DMS153 (cell line): ENCODE results near the gene CFAP74.
"Not testable (repeated sequence)": the region's sequence is repeated elsewhere in the genome, so short reads cannot be mapped to it uniquely, and the experiment has no call there.

ENCODE experiments used
- DNase-seq: peaks from one replicate; lab custom pipeline; 2025; lab: John Stamatoyannopoulos, UW

Gene CFAP74

GRCh38 chr1:1899266-1899966 lies 104.2 kb downstream of the CFAP74 start:
- no peak for DNase-seq

DNA sequence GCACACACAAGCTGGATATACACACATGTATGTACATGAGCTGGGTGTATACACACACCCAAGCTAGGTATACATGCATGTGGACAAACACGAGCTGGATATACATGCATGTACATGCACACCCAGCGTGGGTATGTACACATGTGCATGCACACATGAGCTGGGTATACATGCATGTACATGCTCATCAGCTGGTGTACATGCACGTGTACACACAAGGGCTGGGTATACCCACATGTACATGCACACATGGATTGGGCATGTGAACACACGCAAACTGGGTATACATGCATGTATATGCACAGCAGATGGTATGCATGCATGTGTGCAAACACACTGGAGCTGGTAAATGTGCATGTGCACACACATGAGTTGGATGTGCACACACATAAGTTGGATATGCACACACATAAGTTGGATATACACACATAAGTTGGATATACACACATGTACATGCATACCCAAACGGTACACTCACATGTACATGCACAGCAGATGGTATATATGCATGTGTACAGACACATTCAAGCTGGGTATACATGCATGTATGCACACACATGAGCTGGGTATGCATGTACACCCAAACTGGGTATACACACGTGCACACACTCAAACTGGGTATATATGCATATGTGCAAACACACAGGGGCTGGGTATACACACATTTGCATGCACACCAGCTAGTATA lies 105.2 kb downstream of the CFAP74 start:
- no peak for DNase-seq

GRCh38 chr1:1895456-1896336 lies 107.9 kb downstream of the CFAP74 start:
- DNase-seq, result no peak

GRCh38 chr1:1895060-1895418 lies 108.5 kb downstream of the CFAP74 start:
- no peak for DNase-seq

- DNase-seq, result peak; percentile 71
Observed at GRCh38 chr1:1894354-1895059, 109.1 kb downstream of the CFAP74 start.

GRCh38 chr1:1893997-1894353 lies 109.6 kb downstream of the CFAP74 start:
- no peak for DNase-seq

DNA sequence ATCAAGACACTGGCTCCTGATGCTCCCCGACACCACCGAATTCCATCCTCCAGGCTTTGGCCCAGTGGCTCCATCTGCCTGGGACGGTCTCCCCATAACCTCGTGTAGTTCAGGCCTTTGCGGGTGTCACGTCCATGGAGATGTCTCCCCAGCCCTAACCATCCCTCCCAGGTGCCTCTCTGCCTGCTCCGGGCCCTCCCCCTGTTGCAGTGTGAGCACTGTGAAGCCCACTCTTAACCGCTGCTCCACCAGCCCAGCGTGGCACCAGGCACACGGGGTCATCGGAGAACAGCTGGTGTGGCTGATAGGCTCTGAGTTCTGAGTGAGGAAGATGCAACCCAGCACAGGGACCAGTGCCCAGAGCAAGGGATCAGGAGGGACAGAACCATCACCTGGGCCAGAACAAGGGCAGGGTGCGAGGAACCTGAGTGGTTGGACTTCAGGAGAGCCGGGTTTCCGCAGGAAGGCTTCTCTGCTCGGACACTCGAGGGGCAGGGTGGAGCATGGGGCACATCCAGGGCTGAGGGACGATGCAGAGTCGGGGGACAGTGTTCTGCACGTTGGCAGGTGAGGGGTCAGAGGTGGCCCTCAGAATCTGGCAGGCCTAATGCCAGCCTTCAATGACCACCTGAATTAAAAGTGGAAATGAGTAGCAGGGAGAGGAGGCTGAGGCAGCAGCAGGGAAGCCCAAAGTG lies 110.1 kb downstream of the CFAP74 start:
- DNase-seq, result no peak

GRCh38 chr1:1892763-1893120 lies 110.8 kb downstream of the CFAP74 start:
- no peak for DNase-seq

DNA sequence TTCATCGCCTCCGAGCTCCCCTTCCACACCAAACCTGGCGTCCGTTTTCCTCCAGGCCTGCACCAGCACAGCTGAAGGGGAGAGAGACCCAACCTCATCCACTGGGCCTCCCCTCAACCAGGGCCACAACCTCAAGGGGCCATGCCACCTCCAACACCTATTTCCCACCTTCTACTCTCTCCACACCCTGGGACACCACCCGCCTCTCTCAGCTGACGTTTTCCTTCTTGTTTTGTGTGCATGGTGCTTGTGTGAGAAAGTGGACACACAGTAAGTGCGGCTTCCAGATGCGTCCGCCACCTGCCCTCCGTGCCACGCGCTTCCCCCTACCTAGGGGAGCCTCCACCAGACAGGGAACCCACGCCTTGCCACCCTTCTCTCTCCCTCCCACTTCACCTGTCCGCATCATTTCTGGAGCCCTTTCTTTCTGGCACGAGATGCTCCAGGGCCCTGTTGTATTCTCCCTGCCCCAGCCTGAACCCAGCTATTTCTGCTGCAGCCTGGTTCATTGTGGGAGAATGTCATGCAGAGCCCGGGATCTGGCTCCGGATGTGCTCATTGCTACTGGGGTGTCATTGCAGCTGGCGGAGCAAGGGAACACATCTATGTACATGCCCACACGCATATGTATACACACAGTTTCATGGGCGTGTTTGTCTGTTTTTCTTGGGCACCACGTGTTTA lies 111.4 kb downstream of the CFAP74 start:
- no peak for DNase-seq

GRCh38 chr1:1891349-1892078 lies 112.1 kb downstream of the CFAP74 start:
- peak; percentile 60 for DNase-seq

DNA sequence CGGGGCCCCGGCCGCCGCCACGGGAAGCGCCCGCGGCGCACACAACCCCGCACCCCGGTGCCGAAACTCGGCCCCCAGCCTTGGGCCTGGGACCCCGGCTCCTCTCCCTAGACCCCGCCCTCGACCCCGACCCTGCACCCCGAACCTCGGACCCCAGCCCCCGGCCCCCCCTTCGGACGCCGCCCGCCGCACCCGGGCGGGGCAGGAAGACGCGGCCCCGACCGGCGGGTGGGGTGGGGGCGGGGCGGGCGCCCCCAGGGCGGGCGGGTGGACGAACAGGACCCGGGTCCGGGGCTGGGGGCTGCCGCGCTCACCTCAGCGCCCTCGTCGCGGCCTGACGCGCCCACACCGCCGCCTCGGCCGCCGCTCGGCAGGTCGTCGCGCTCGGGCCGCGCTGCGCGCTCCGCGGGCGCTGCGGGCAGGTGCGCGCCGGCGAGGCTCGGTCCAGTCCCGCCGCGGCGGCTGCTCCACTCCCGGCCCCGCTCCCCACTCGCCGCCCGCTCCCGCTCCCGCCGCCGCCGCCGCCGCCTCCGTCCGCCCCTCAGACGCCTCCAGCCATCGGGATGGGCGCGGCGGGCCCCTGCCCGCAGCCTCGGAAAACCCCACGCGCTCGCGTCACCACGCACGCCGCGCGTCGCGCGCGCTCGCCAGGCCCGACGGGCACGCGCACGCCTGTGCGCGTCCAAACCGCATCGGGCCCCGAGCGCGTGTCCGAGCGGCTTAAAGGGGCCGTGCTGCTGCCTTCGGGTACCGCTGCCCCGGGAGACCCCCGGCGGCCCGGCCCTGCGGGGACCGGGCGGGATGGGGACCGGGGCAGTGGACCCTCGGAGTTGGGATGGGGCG lies 112.9 kb downstream of the CFAP74 start, which contains the start of gene GNB1:
GNB1 (minus strand) TSS at position 582 of the 843 bp plus-strand sequence. CDS start 65,634 bp downstream, outside the sequence.
- DNase-seq, result peak; percentile 90

- DNase-seq, result no peak
Observed at GRCh38 chr1:1889847-1890505, 113.6 kb downstream of the CFAP74 start.

DNA sequence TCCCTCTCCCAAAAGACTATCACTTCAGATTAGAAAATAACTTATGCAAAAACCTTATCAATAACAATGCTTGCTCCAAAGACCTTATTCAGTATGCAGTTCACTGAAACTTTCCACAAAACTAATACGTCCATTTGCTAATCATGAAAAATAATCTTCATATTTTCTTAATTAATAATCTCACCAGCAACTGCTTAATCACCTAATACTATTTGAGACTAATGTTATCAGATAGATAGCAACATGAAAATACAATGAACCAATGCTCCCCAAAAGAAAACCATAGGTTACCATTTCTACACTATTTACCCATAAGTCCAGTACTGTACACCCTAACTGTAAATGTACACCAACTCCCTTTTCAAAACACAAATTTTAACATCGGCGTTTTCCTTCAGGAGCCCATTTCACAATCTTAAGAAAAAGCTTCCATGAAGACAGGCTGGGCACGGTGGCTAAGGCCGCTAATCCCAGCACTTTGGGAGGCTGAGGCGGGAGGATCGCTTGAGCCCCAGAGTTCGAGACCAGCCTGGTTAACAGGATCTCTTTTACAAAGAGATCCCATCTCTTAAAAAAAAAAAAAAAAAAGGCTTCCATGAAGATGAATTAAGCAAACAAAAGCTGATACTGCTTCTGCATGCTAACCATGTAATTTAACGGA lies 114.4 kb downstream of the CFAP74 start:
- no peak for DNase-seq

DNA sequence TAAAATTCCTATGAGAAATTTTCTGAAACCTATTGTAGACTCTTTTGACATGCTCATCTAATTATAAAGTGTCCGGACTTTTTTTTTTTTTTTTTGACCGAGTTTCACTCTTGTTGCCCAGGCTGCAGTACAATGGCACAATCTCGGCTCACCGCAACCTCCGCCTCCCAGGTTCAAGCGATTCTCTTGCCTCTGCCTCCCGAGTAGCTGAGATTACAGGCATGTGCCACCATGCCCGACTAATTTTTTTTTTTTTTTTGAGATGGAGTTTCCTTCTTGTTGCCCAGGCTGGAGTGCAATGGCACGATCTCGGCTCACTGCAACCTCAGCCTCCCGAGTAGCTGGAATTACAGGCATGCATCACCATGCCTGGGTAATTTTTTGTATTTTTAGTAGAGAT lies 119.7 kb downstream of the CFAP74 start:
- DNase-seq, result not testable (repeated sequence)

- no peak for DNase-seq
Observed at GRCh38 chr1:1883092-1883873, 120.3 kb downstream of the CFAP74 start.

GRCh38 chr1:1881727-1882126 lies 121.9 kb downstream of the CFAP74 start:
- DNase-seq, result peak; percentile 34

- DNase-seq, result no peak
Observed at GRCh38 chr1:1880617-1881312, 122.8 kb downstream of the CFAP74 start.
